Heart right ventricle (tissue), 16 donors: ENCODE results near the gene FGF12. TPM values are rescaled to one million over a fixed set of nuclear protein-coding genes. Genes with fewer than 3 reads are reported as not detected.
A peak's percentile ranks its signal among the peaks of the same experiment; 100 is the strongest.

Source experiments
- ATAC-seq, 8 donors: fragments of 200-7000 bp; cut with Tn5 transposase; one replicate each; pipeline ENCODE4 v1.9.1; 2020; ENCODE audit warnings: mild to moderate bottlenecking in 8 of 8, moderate library complexity in 8 of 8, moderate number of reproducible peaks in 1 of 8
- DNase-seq, 2 donors: peaks; one replicate each; pipeline ENCODE4 v3.0.0-alpha.2; 2020
- H3K27ac ChIP-seq, 10 donors: fragments of 200-600 bp; sonication (generic) in 2 of 10; one replicate each; pipeline versions ENCODE4 v1.5.0 to v1.8.0; 2020 to 2022; ENCODE audit warnings: mild to moderate bottlenecking in 3 of 10
- H3K27me3 ChIP-seq, 7 donors: fragments of 200-600 bp; one replicate each; pipeline ENCODE4 v1.8.0; 2021 to 2022; ENCODE audit warnings: mild to moderate bottlenecking in 2 of 7
- H3K36me3 ChIP-seq, 9 donors: fragments of 200-600 bp; sonication (generic) in 1 of 9; one replicate each; pipeline versions ENCODE4 v1.5.0 to v1.8.0; 2020 to 2022; ENCODE audit warnings: mild to moderate bottlenecking in 2 of 9
- H3K4me1 ChIP-seq, 9 donors: fragments of 200-600 bp; sonication (generic) in 1 of 9; one replicate each; pipeline versions ENCODE4 v1.5.0 to v1.8.0; 2020 to 2022; ENCODE audit warnings: mild to moderate bottlenecking in 4 of 9
- H3K4me3 ChIP-seq, 10 donors: fragments of 200-600 bp; sonication (generic) in 2 of 10; one replicate each; pipeline versions ENCODE4 v1.5.0 to v1.8.0; 2020 to 2022; ENCODE audit warnings: mild to moderate bottlenecking in 7 of 10, moderate library complexity in 2 of 10
- H3K9me3 ChIP-seq, 11 donors: fragments of 200-600 bp in 10 of 11; sonication (generic) in 2 of 11; one replicate each; pipeline versions ENCODE4 v1.5.0 to v1.8.0; 2013 to 2022; ENCODE audit warnings: mild to moderate bottlenecking in 2 of 11, control low read depth in 1 of 11, moderate library complexity in 1 of 11
- WGBS, 2 donors: extraction: QIAGEN DNeasy Blood & Tissue Kit; methylation state at CpG; one replicate each; pipeline ENCODE4 v1.1.7; 2013; ENCODE audit warnings: inconsistent platforms in 1 of 2; 5-methylcytosine and 5-hydroxymethylcytosine counted together
- intact Hi-C, 10 donors: fragments of 100-400 bp; cut with DNase I; formaldehyde crosslinking; loops; one replicate each; pipeline versions ENCODE4 v1.11.1 to v1.14.2; 2022
- polyA plus RNA-seq, 2 donors: library from polyadenylated mRNA; stranded (reverse); fragments of 200-250 nt; gene quantifications; one replicate each; pipeline ENCODE4 v1.2.3, GENCODE V29; 2013
- total RNA-seq, 10 donors: library from RNA; stranded (reverse); fragmentation: NEBNext Ultra II Directional in 3 of 10; extraction: Animal tissue kit (Norgen Biotek cat#: 25700) in 3 of 10; gene quantifications; one replicate each; pipeline versions ENCODE4 v1.2.1 to v1.2.4, GENCODE V29; 2021 to 2023
- TF ChIP-seq, protein P1 (sequence below), 9 donors: fragments of 200-600 bp; sonication (generic) in 2 of 9; IDR thresholded peaks; one replicate each; pipeline versions ENCODE4 v1.5.0 to v1.8.0; 2021 to 2022; ENCODE audit warnings: antibody characterized with exemption in 9 of 9, mild to moderate bottlenecking in 5 of 9, moderate library complexity in 1 of 9
- donor health status: Arrhythmogenic right ventricular cardiomyopathy.
- donor health status: ischemic (EF 13 %, LVEDD 7.1; RV severe dilation, severe dysfunction).
- donor health status: healthy with polysubstance abuse.
- donor health status: DM: no; HTN: yes; CAD: no.
- donor health status: DM: no; HTN: no; CAD: no.
- donor health status: ischemic (EF 25% LVEDD 6.9; RV normal size, moderate dysfunction).
- donor health status: ischemic (EF 25% LVEDD 5.7; RV mildly dilated, moderate dysfunction).
- donor health status: healthy.
- donor health status: DM: yes; HTN: yes; CAD: no.
- donor health status: Ischemic cardiomyopathy.
- donor health status: ischemic (EF 35%, LVEDD 5.7; RV mildly dilated, moderate dysfunction).
- donor health status: nonischemic (EF 11% LVEDD 7.7; RV severe dilation, severe dysfunction).
- donor health status: DM: yes; HTN: yes; CAD: no.
- donor health status: PGD.
- donor health status: ischemic (EF 29% LVEDD 5.4; RV normal size, mild dysfunction).
- donor health status: nonischemic (EF 23%, LVEDD 6.1; RV moderate dilation, normal function).

Gene FGF12
- total and polyA plus RNA-seq, 12 donors = 26.5 to 504 (median 313) TPM

DNA sequence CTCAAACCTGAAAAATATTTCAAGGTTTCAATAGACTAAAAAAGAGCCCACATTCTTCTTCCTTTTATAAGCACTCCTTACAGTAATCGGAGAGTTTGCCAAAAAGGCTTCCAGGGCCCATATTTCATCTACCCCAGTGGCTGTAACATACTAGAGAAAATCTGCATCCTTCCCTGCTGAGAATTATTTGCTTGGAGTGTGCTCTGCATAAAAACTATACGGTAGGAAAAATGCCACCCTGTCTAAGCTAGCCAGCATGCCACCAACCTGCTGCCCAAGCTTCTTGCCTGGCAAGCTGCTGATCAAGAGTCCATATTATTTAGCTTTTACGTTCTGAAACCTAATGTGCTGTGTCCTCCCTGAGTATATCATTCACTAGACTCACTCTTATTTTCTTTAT lies 107.1 kb downstream of the FGF12 start:
- H3K4me1 ChIP-seq = peaks cover 0 to 2% (median 0%) of the 10 kb centered on the region in 9 donors
- H3K9me3 ChIP-seq = no peaks in the 10 kb centered on the region
- no peak for ATAC-seq
- intact Hi-C loops = no loop called here
- no peaks in the 10 kb centered on the region for H3K36me3 ChIP-seq
- H3K27ac ChIP-seq = peak overlapping the region in 1 of 10 donors; percentile 34
- 71 to 75% methylated on average over 3 of the region's 3 CpGs for WGBS, 2 donors
- TF ChIP-seq, protein P1, sequence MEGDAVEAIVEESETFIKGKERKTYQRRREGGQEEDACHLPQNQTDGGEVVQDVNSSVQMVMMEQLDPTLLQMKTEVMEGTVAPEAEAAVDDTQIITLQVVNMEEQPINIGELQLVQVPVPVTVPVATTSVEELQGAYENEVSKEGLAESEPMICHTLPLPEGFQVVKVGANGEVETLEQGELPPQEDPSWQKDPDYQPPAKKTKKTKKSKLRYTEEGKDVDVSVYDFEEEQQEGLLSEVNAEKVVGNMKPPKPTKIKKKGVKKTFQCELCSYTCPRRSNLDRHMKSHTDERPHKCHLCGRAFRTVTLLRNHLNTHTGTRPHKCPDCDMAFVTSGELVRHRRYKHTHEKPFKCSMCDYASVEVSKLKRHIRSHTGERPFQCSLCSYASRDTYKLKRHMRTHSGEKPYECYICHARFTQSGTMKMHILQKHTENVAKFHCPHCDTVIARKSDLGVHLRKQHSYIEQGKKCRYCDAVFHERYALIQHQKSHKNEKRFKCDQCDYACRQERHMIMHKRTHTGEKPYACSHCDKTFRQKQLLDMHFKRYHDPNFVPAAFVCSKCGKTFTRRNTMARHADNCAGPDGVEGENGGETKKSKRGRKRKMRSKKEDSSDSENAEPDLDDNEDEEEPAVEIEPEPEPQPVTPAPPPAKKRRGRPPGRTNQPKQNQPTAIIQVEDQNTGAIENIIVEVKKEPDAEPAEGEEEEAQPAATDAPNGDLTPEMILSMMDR (IDR thresholded peaks at IDR 0.05) = no peak
- H3K27me3 ChIP-seq = no peaks in the 10 kb centered on the region
- no peak overlapping the region for H3K4me3 ChIP-seq
- DNase-seq = no peak

DNA sequence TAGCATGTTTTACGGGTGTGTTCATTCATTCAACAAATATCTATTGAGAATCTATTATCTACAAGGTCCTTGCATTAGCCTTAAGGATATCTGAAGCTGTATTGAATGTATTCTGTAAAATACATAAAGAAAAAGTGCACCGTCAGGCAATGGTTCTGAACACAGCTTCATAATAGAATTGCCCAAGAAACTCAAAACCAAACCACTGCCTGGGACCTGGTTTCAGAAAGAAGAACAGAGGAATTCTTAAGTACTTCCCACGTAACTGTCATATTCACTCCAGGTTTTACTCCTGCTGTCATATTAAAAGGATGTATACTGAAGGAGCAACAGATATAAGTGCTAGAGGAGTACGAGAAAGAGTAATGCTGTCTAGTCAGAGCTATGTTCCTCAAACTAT lies 115.9 kb downstream of the FGF12 start:
- intact Hi-C loops = no loop called here
- Histone ChIP-seq H3K27ac (peak overlapping the region in 3 of 10 donors; percentile 3 to 41 (median 35)), H3K36me3 (no peaks in the 10 kb centered on the region), H3K9me3 (no peaks in the 10 kb centered on the region), H3K4me3 (no peak overlapping the region), H3K27me3 (no peaks in the 10 kb centered on the region), H3K4me1 (peaks cover 0 to 24% (median 4%) of the 10 kb centered on the region in 9 donors)
- no peak for ATAC-seq
- TF ChIP-seq, protein P1 (IDR thresholded peaks at IDR 0.05) = no peak
- WGBS, 2 donors = 79 to 81% methylated on average over 4 of the region's 4 CpGs
- DNase-seq = no peak

- Histone ChIP-seq H3K4me3 (no peak overlapping the region), H3K9me3 (peaks cover 0 to 8% (median under 1%) of the 10 kb centered on the region in 11 donors), H3K27ac (peak overlapping the region in 9 of 10 donors; percentile 14 to 74 (median 47)), H3K27me3 (no peaks in the 10 kb centered on the region), H3K36me3 (no peaks in the 10 kb centered on the region), H3K4me1 (peaks cover 0 to 24% (median 4%) of the 10 kb centered on the region in 9 donors)
- WGBS, 2 donors = 41 to 56% methylated on average over 8 of the region's 8 CpGs
- peak in 5 of 8 donors; percentile 25 to 78 (median 54) for ATAC-seq
- TF ChIP-seq, protein P1 (IDR thresholded peaks at IDR 0.05) = no peak
- no peak for DNase-seq
- intact Hi-C loops = no loop called here
Measured at GRCh38 chr3:192608726-192609600, 118.4 kb downstream of the FGF12 start.

- H3K4me3 ChIP-seq = no peak overlapping the region
- TF ChIP-seq, protein P1 (IDR thresholded peaks at IDR 0.05) = no peak
- H3K27ac ChIP-seq = peak overlapping the region in 1 of 10 donors; percentile 74
- H3K9me3 ChIP-seq = peaks cover 0 to 18% (median 7%) of the 10 kb centered on the region in 11 donors
- intact Hi-C loops = no loop called here
- H3K4me1 ChIP-seq = peaks cover 0 to 24% (median 4%) of the 10 kb centered on the region in 9 donors
- ATAC-seq = no peak
- no peaks in the 10 kb centered on the region for H3K36me3 ChIP-seq
- no peaks in the 10 kb centered on the region for H3K27me3 ChIP-seq
- DNase-seq = no peak
- WGBS, 2 donors = 82 to 89% methylated on average over 4 of the region's 4 CpGs
Measured at GRCh38 chr3:192607798-192608197, 119.5 kb downstream of the FGF12 start.
